OCI-LY1 (cell line): ENCODE data around the gene AQP1.

ENCODE experiments used
- H2AFZ ChIP-seq: fragments of 200-600 bp; sonication (generic), shearing (Covaris generic); 2 replicates; pipeline ENCODE4 v1.6.0; 2014; ENCODE audit warnings: antibody characterized with exemption, mild to moderate bottlenecking, low read length
- H3F3A ChIP-seq: fragments of 200-600 bp; sonication (generic), shearing (Covaris generic); 2 replicates; pipeline ENCODE4 v1.6.0; 2014; ENCODE audit warnings: mild to moderate bottlenecking, antibody characterized with exemption, low read length, moderate library complexity; ENCODE audit not compliant: insufficient read depth
- H3K27ac ChIP-seq: fragments of 200-600 bp; sonication (generic); 2 replicates; pipeline ENCODE4 v1.5.1; 2014; ENCODE audit warnings: low read length, mixed run types, mild to moderate bottlenecking, low read depth; ENCODE audit not compliant: poor library complexity, severe bottlenecking
- H3K27me3 ChIP-seq: fragments of 200-600 bp; sonication (generic); 2 replicates; pipeline ENCODE4 v1.6.0; 2014; ENCODE audit warnings: antibody characterized with exemption, mild to moderate bottlenecking, low read length, moderate library complexity; ENCODE audit not compliant: insufficient read depth
- H3K36me3 ChIP-seq: fragments of 200-600 bp; sonication (generic); 2 replicates; pipeline ENCODE4 v1.6.1; 2014; ENCODE audit warnings: mild to moderate bottlenecking, antibody characterized with exemption, low read length, moderate library complexity, mixed read lengths; ENCODE audit not compliant: insufficient read depth
- H3K4me1 ChIP-seq: fragments of 200-600 bp; sonication (generic); 2 replicates; pipeline ENCODE4 v1.5.1; 2014; ENCODE audit warnings: mild to moderate bottlenecking, low read length, moderate library complexity; ENCODE audit not compliant: insufficient read depth, severe bottlenecking
- H3K4me2 ChIP-seq: fragments of 200-600 bp; sonication (generic), shearing (Covaris generic); 2 replicates; pipeline ENCODE4 v1.6.1; 2014; ENCODE audit warnings: low read length
- H3K4me3 ChIP-seq: fragments of 200-600 bp; sonication (generic); 2 replicates; pipeline ENCODE4 v1.5.1; 2014; ENCODE audit warnings: low read length, low read depth, mild to moderate bottlenecking, mixed read lengths; ENCODE audit not compliant: poor library complexity, severe bottlenecking
- H3K79me2 ChIP-seq: fragments of 200-600 bp; shearing (Covaris generic); 2 replicates; pipeline ENCODE4 v1.6.1; 2016; ENCODE audit warnings: mixed run types, low read length, mixed read lengths; ENCODE audit not compliant: insufficient read depth
- H3K9ac ChIP-seq: fragments of 200-600 bp; sonication (generic), shearing (Covaris generic); 2 replicates; pipeline ENCODE4 v1.6.1; 2014; ENCODE audit warnings: mild to moderate bottlenecking, low read length, mixed read lengths
- H3K9me2 ChIP-seq: fragments of 200-600 bp; sonication (generic), shearing (Covaris generic); 2 replicates; pipeline ENCODE4 v1.6.1; 2014; ENCODE audit warnings: low read depth, mild to moderate bottlenecking, low read length, mixed read lengths
- H3K9me3 ChIP-seq: fragments of 200-600 bp; shearing (Covaris generic); 2 replicates; pipeline ENCODE4 v1.6.1; 2014; ENCODE audit warnings: low read length, mixed read lengths
- H4K20me1 ChIP-seq: fragments of 200-600 bp; sonication (generic), shearing (Covaris generic); 2 replicates; pipeline ENCODE4 v1.6.0; 2016; ENCODE audit warnings: mild to moderate bottlenecking, low read length; ENCODE audit not compliant: insufficient read depth
- EZH2 ChIP-seq: fragments of 200-600 bp; sonication (generic), shearing (Covaris generic); IDR thresholded peaks from 2 replicates; pipeline ENCODE4 v1.8.0; 2017; ENCODE audit warnings: borderline replicate concordance, mixed run types, mild to moderate bottlenecking, antibody characterized with exemption, low read length, moderate library complexity, mixed read lengths
- TF ChIP-seq, protein P1 (sequence below): fragments of 200-600 bp; sonication (generic), shearing (Covaris generic); IDR thresholded peaks from 2 replicates; pipeline ENCODE4 v1.5.1; 2017; ENCODE audit warnings: mild to moderate bottlenecking, antibody characterized with exemption, low read length, moderate library complexity, mixed read lengths

Gene AQP1

DNA sequence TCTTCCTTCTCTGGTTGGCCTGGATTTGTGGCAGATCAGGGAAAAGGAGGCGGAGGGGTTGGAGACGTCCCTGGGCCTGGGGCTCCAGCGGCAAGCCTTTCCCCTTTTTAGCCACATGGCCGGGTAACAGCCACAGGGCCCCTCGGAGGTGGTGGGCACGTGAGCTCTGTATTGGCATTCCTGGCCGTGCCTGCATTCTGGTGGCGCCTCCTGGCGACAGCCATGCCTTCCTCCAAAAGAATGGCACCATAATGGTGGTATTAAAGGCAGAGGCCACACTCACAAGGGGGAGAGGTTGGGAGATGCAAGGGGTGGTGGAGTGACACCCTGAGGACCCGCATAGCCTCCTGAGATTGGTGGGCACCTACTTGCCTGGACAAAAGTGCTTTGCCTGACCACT, 3.0 kb upstream of the AQP1 start:
- no peak for TF ChIP-seq EZH2
- TF ChIP-seq, protein P1, sequence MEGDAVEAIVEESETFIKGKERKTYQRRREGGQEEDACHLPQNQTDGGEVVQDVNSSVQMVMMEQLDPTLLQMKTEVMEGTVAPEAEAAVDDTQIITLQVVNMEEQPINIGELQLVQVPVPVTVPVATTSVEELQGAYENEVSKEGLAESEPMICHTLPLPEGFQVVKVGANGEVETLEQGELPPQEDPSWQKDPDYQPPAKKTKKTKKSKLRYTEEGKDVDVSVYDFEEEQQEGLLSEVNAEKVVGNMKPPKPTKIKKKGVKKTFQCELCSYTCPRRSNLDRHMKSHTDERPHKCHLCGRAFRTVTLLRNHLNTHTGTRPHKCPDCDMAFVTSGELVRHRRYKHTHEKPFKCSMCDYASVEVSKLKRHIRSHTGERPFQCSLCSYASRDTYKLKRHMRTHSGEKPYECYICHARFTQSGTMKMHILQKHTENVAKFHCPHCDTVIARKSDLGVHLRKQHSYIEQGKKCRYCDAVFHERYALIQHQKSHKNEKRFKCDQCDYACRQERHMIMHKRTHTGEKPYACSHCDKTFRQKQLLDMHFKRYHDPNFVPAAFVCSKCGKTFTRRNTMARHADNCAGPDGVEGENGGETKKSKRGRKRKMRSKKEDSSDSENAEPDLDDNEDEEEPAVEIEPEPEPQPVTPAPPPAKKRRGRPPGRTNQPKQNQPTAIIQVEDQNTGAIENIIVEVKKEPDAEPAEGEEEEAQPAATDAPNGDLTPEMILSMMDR = peak; percentile 74
- Histone ChIP-seq H2AFZ (no peak overlapping the region), H3K4me3 (no peak overlapping the region), H3K4me2 (no peak overlapping the region), H3K36me3 (no peaks in the 10 kb centered on the region), H3F3A (no peaks in the 10 kb centered on the region), H3K9me3 (no peaks in the 10 kb centered on the region), H3K79me2 (no peaks in the 10 kb centered on the region), H3K27ac (no peak overlapping the region), H3K9ac (no peak overlapping the region), H3K27me3 (no peaks in the 10 kb centered on the region; the same call in 1 of the 2 replicates), H3K9me2 (no peaks in the 10 kb centered on the region), H3K4me1 (no peaks in the 10 kb centered on the region), H4K20me1 (no peaks in the 10 kb centered on the region)

DNA sequence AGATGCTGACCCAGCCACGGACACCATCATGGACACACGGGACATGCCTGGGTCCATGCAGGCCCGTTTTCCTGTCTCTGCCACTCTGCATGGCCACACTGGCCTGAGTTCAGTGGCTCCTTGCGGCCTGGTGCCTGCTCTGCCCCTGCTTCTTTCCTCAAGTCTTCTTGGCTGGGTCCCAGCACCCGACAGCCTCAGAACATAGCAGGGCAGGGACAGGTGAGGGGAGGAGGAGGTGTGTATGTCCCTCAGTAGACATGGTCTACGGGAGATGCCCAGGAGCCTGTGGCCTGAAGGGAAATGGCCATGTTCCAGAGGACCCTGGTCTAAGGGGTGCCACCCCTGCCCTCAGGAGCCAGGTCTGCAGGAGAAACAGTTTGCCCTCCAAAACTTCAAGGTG, 2.2 kb upstream of the AQP1 start:
- Histone ChIP-seq H3K79me2 (no peaks in the 10 kb centered on the region), H3K9me3 (no peaks in the 10 kb centered on the region), H2AFZ (no peak overlapping the region), H3K36me3 (no peaks in the 10 kb centered on the region), H3K9me2 (no peaks in the 10 kb centered on the region), H3F3A (no peaks in the 10 kb centered on the region), H3K4me3 (no peak overlapping the region), H3K9ac (no peak overlapping the region), H3K4me2 (no peak overlapping the region), H3K27me3 (no peaks in the 10 kb centered on the region; the same call in 1 of the 2 replicates), H4K20me1 (no peaks in the 10 kb centered on the region), H3K27ac (no peak overlapping the region), H3K4me1 (no peaks in the 10 kb centered on the region)
- no peak for TF ChIP-seq EZH2
- TF ChIP-seq, protein P1 = no peak

DNA sequence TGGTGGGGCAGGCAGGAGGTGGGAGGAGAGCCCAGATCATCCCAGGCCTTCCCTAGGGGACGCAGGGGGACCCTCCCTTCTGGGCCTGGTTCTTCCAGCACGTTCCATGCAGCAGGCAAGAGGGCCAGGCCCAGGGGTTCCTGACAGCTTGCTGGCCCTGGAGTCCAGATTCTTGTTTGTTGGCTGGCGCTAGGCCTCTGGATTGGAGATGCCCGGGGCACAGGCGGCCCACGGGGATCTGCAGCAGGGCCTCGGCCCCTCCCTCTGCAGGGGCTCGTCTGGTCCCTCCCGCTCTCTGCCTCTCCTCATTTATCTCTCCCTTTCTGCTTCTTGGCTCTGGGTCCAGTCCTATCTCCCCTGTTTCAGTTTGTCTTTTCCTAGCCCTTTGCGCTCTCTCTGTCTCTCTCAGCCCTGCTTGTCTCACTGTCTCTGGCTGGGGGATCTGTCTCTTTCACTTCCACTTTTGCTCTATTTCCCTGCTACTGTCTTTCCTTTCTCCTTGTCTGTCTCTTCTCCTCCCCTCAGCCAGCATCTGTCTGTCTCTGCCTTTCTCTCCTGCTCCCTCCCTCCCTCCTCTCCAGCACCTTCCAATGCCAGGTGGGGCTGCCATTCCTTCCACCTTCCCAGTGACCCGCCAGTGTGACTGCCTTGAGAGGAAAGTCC, 1.1 kb upstream of the AQP1 start:
- H3K4me1 ChIP-seq = no peaks in the 10 kb centered on the region
- TF ChIP-seq EZH2 = no peak
- TF ChIP-seq, protein P1 = no peak

More for the DNA sequence above, 1.1 kb upstream of the AQP1 start:
- Histone ChIP-seq H3K36me3 (no peaks in the 10 kb centered on the region), H3K27me3 (no peaks in the 10 kb centered on the region; the same call in 1 of the 2 replicates), H3K4me2 (no peak overlapping the region), H4K20me1 (no peaks in the 10 kb centered on the region), H3K4me3 (no peak overlapping the region), H3K27ac (no peak overlapping the region), H3K79me2 (no peaks in the 10 kb centered on the region), H2AFZ (no peak overlapping the region), H3K9me3 (no peaks in the 10 kb centered on the region), H3K9ac (no peak overlapping the region), H3F3A (no peaks in the 10 kb centered on the region), H3K9me2 (no peaks in the 10 kb centered on the region)
